Right lobe of liver (tissue), 6 donors: Measurements from ENCODE around the gene ZNF384. TPM values are rescaled to one million over a fixed set of nuclear protein-coding genes. Genes with fewer than 3 reads are reported as not detected.
A peak's percentile ranks its signal among the peaks of the same experiment; 100 is the strongest.

ENCODE experiments used
- ATAC-seq, 4 donors: fragments of 200-7000 bp; cut with Tn5 transposase; one replicate each; pipeline ENCODE4 v1.9.1; 2020; ENCODE audit warnings: mild to moderate bottlenecking in 4 of 4, moderate library complexity in 4 of 4
- DNase-seq, 3 donors: peaks; one replicate each; pipeline ENCODE4 v3.0.0-alpha.2; 2020
- H3K27ac ChIP-seq, 3 donors: fragments of 200-600 bp; one replicate each; pipeline ENCODE4 v1.8.0; 2022
- H3K27me3 ChIP-seq, 2 donors: fragments of 200-600 bp; one replicate each; pipeline ENCODE4 v1.8.0; 2022
- H3K36me3 ChIP-seq, 4 donors: fragments of 200-600 bp; sonication (generic) in 1 of 4; one replicate each; pipeline versions ENCODE4 v1.5.1 to v1.8.0; 2017 to 2022; ENCODE audit warnings: control low read depth in 1 of 4
- H3K4me1 ChIP-seq, 4 donors: fragments of 200-600 bp; sonication (generic) in 1 of 4; one replicate each; pipeline versions ENCODE4 v1.5.1 to v1.8.0; 2017 to 2022; ENCODE audit warnings: control low read depth in 1 of 4
- H3K4me3 ChIP-seq, 3 donors: fragments of 200-600 bp; one replicate each; pipeline ENCODE4 v1.8.0; 2022
- H3K9me3 ChIP-seq, 4 donors: fragments of 200-600 bp; sonication (generic) in 1 of 4; one replicate each; pipeline versions ENCODE4 v1.5.1 to v1.8.0; 2017 to 2022; ENCODE audit warnings: control low read depth in 1 of 4
- CTCF ChIP-seq, 4 donors: fragments of 200-600 bp in 3 of 4; fragments of 450-650 bp in 1 of 4; IDR thresholded peaks; one replicate each; pipeline versions ENCODE4 v1.5.1 to v1.8.0; 2016 to 2022; ENCODE audit warnings: antibody characterized with exemption in 4 of 4, mild to moderate bottlenecking in 2 of 4
- POLR2A ChIP-seq: fragments of 450-650 bp; IDR thresholded peaks from one replicate; pipeline ENCODE4 v1.6.1; 2017; ENCODE audit warnings: antibody characterized with exemption, mild to moderate bottlenecking
- WGBS: methylation state at CpG from one replicate; pipeline ENCODE4 v1.1.6; 2018; ENCODE audit warnings: low coverage, low lambda C conversion rate; ENCODE audit not compliant: insufficient coverage; ENCODE audit errors: missing lambda C conversion rate; 5-methylcytosine and 5-hydroxymethylcytosine counted together
- intact Hi-C, 2 donors: fragments of 100-400 bp; cut with DNase I; formaldehyde crosslinking; loops; one replicate each; pipeline versions ENCODE4 v1.11.2 to v1.14.1; 2022
- total RNA-seq, 6 experiments: library from RNA; depleted of rRNA in 2 of 6; stranded (reverse); fragments of >200 nt in 2 of 6; fragmentation: NEBNext Ultra II Directional in 3 of 6; extraction: Animal tissue kit (Norgen Biotek cat#: 25700) in 3 of 6; gene quantifications; one replicate each; pipeline versions ENCODE4 v1.1.0 to v1.2.4, GENCODE V29; 2016 to 2023
- donor health status: DM: no; HTN: yes; CAD: no.
- donor health status: DM: no; HTN: no; CAD: no.
- donor health status: DM: no; HTN: no; CAD: no.
- donor health status: DM: no; HTN: yes; CAD: no.
- donor health status: DM: no; HTN: yes; CAD: no.

ZNF384 gene
- total RNA-seq, 6 experiments from 2014 or later = 11.9 to 22.3 (median 18.3) TPM

- WGBS = 2% methylated on average over 9 of the region's 65 CpGs
- H3K9me3 ChIP-seq = no peaks in the 10 kb centered on the region
- no peaks in the 10 kb centered on the region for H3K36me3 ChIP-seq
- no peak overlapping the region for H3K27ac ChIP-seq
- intact Hi-C loops = loop anchor here in 1 of 2 donors (10.0 kb wide), 1 partner anchor 75 kb away; no protein-coding TSS in a partner anchor
- peaks cover 6 to 11% of the 10 kb centered on the region in 2 donors for H3K27me3 ChIP-seq
- TF ChIP-seq CTCF (IDR thresholded peaks at IDR 0.05) (no peak), POLR2A (no peak)
- ATAC-seq = peak in 2 of 4 donors; percentile 16 to 21
- DNase-seq = no peak
- peaks cover 0 to 5% (median 0%) of the 10 kb centered on the region in 4 donors for H3K4me1 ChIP-seq
- H3K4me3 ChIP-seq = no peak overlapping the region
These were observed 10.9 kb upstream of the ZNF384 start for GRCh38 chr12:6699989-6700645.

GRCh38 chr12:6699259-6699988, 10.2 kb upstream of the ZNF384 start:
- intact Hi-C loops = loop anchor here in 1 of 2 donors (10.0 kb wide), 1 partner anchor 75 kb away; no protein-coding TSS in a partner anchor
- ATAC-seq = no peak
- H3K4me3 ChIP-seq = no peak overlapping the region
- TF ChIP-seq CTCF (IDR thresholded peaks at IDR 0.05) (no peak), POLR2A (no peak)
- peaks cover 6 to 11% of the 10 kb centered on the region in 2 donors for H3K27me3 ChIP-seq
- no peak for DNase-seq
- 17% methylated on average over 15 of the region's 16 CpGs for WGBS
- no peak overlapping the region for H3K27ac ChIP-seq
- no peaks in the 10 kb centered on the region for H3K36me3 ChIP-seq
- no peaks in the 10 kb centered on the region for H3K9me3 ChIP-seq
- H3K4me1 ChIP-seq = peaks cover 0 to 5% (median 0%) of the 10 kb centered on the region in 4 donors

GRCh38 chr12:6698352-6699046, 9.3 kb upstream of the ZNF384 start:
- 29% methylated on average over 5 of the region's 8 CpGs for WGBS
- Histone ChIP-seq H3K4me1 (peaks cover 0 to 5% (median 0%) of the 10 kb centered on the region in 4 donors), H3K27me3 (peaks cover 6 to 11% of the 10 kb centered on the region in 2 donors), H3K36me3 (no peaks in the 10 kb centered on the region), H3K4me3 (no peak overlapping the region), H3K9me3 (no peaks in the 10 kb centered on the region), H3K27ac (no peak overlapping the region)
- ATAC-seq (no peak), DNase-seq (no peak)
- TF ChIP-seq CTCF (IDR thresholded peaks at IDR 0.05) (no peak), POLR2A (no peak)
- intact Hi-C loops = loop anchor here in 1 of 2 donors (10.0 kb wide), 1 partner anchor 74 kb away; no protein-coding TSS in a partner anchor

GRCh38 chr12:6697584-6698351, 8.6 kb upstream of the ZNF384 start:
- H3K27ac ChIP-seq = no peak overlapping the region
- H3K4me3 ChIP-seq = no peak overlapping the region
- DNase-seq = peak in 1 of 3 donors; percentile 27
- H3K9me3 ChIP-seq = no peaks in the 10 kb centered on the region
- peak; percentile 67 to 87 (median 69) for ATAC-seq
- intact Hi-C loops = loop anchor here in 1 of 2 donors (10.0 kb wide), 1 partner anchor 73 kb away; no protein-coding TSS in a partner anchor
- no peaks in the 10 kb centered on the region for H3K36me3 ChIP-seq
- peaks cover 0 to 5% (median 0%) of the 10 kb centered on the region in 4 donors for H3K4me1 ChIP-seq
- peaks cover 6 to 11% of the 10 kb centered on the region in 2 donors for H3K27me3 ChIP-seq
- WGBS = 46% methylated on average over 11 of the region's 17 CpGs
- TF ChIP-seq POLR2A (no peak), CTCF (IDR thresholded peaks at IDR 0.05) (peak; percentile 24 to 49 (median 38))
